ENCODE results near the gene RAD52.

Gene RAD52

GRCh38 chr12:865614-866013 lies 83.9 kb downstream of the RAD52 start:
- FAIRE-seq = no peak

DNA sequence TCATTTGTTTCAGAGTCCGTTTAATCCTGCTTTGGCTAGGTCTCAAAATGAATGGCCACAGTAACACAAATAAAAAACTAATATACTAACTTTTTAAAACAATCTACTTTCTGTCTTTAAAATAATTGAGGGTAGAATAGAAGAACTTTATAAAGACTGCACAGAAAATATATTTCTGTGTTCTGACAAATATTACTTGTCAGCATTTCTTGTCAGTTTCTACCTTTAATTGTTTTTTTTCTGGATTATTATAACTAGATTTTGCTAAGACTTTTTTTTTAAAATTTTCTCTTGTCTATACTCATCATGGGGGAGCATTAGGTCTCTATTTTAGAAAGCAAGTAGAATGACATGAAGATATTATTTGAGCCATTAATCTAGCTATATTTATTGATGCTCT lies 86.2 kb downstream of the RAD52 start:
- no peak for FAIRE-seq

GRCh38 chr12:862303-862911 lies 87.1 kb downstream of the RAD52 start:
- FAIRE-seq = no peak
